Bone marrow (tissue), 2 donors: Measurements from ENCODE around the gene OSBPL5.

Source experiments
- DNase-seq, 2 donors: peaks; one replicate each; lab custom pipeline; 2025; lab: John Stamatoyannopoulos, UW

The OSBPL5 gene

GRCh38 chr11:3051196-3052108, 113.7 kb downstream of the OSBPL5 start:
- peak in 1 of 2 donors; percentile 16 for DNase-seq

GRCh38 chr11:3050386-3051195, 114.5 kb downstream of the OSBPL5 start:
- no peak for DNase-seq

DNA sequence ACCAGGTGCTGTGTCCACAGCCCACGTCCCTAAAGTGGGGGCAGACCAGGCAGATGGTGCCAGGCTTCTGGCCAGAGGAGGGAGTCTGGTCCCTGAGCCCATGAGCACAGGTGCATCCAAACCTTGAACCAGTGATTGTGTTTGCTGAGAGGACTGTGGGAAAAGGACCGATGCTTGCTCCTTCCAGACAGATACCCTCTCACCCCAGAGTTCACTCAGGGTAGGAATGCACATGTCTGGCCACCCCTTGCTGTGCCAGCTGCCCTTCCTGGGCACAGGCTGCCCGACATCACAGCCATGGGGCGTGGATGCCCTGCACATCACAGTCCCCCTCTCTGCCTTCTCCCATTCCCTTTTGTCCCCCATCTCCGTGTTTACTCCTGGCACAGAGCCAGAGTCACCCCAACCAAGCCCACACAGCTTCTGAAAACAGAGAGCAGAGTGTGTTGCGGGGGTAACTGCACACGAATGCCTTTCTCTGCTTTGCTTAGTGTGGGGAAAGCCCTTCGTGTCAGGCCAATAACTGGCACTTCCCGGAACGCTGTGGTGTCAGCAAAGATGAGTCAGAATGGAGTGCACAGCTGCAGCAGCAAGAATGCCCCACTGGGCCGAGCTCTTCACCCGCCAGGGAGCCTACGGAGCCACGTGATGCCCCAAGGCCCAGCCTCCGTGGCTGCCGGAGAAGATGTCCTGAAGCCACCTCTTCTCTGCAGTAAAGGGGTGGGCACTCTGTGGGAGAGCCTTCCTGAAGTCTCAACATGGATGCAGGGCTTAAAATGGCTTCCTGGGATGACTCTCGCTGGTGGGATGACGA, 115.5 kb downstream of the OSBPL5 start:
- DNase-seq = peak; percentile 19 to 80

DNA sequence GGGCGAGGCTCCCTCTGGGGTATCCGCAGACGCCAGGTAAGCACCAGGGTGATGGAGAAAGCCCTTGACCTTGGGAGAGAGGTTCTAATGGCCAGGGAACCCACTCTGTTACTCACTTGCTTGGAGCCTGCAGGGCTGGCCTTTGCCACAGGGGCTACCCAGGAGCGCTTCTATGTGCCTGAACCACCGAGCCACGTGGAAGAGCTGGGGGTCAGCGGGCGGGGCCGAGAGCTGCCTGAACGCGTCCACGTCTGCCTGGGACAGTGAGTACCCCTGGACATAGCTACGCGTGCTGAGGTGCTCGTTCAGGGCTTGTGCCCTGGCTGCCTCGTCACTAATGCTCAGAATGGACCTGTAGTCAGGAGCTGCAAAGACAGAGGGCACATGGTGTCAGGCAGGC, 117.5 kb downstream of the OSBPL5 start:
- no peak for DNase-seq

GRCh38 chr11:3046641-3047040, 118.5 kb downstream of the OSBPL5 start:
- no peak for DNase-seq

DNA sequence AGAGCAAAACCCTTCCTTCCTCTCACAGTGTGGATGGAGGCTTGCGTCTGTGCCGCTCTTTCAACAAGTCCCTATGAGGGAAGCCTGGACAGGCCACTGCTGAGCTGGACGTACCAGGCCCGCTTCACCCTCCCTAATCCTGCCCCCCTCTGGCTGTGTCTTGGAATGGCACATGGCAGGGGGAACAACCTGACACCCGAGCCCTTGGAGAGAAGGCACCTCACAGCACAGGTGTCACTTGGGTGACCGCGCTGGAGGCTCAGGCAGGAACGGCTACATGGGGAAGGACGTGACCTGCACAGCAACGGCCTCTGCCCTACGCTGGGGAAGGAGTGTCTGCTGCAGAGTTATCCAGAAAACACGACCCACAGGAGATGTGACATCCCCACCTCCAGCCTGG, 118.9 kb downstream of the OSBPL5 start:
- no peak for DNase-seq

DNA sequence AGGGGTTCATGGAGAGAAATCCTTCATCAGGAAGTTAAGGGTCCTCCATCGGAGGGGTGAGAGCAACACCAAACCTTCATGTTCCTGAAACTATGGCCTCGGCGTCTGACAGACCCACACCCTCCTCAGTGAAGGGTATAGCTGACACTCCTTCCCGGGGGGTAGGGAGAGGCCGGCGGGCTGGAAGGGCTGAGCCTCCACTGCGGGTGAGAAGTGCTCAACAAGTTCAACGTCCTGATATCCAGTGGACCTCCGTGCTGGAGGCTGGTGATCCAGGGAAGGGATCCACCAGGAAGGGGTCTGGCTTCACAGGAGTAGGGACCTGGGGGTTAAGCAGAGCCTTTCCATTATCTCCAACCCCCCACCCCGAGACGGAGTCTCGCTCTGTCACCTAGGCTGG, 120.2 kb downstream of the OSBPL5 start:
- no peak for DNase-seq

DNA sequence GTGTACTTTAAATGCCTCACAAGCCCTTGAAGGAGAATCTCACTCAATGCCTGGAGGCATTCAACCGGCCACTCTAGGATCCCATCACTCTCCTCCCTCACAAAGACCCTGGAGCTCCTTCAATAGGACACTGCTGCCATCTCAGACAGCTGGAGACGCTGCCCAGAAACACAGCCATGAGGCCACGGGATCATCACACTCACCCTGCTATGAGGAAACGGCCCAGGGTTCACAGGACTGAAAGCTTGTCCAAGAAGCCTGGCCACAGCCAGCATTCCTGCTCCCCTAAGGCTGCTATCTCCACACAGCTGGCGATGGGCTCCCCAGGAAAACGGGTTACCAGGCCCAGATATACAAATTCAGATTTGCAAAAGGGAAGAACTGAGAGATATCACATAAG, 121.1 kb downstream of the OSBPL5 start:
- DNase-seq = no peak

DNA sequence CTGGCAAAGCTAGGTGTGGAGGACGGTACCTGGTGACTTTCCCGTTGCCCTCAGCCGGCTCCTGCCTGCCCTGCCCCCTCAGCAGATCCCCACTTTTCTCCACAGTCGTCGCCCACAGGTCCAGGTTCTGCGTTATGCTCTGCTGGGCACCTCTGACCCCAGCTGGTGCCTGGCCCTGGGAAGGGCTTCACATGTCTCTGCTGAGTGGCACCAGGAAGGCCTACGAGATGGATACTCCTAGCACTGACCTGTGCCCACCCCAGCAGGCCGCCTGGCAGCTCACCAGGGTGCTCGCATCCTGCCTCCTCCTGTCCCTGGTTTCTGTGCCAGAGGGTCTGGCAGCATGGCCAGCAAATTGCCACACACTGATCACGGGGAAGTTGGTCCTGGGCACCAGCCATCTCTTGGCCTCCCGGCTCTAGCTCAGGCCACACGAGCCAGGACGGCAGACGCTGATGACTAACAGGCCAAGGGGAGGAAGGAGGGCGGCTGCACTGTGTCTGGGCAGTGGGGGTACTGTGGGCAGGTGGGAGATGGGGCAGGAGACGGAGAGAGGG, 121.7 kb downstream of the OSBPL5 start:
- DNase-seq = no peak

DNA sequence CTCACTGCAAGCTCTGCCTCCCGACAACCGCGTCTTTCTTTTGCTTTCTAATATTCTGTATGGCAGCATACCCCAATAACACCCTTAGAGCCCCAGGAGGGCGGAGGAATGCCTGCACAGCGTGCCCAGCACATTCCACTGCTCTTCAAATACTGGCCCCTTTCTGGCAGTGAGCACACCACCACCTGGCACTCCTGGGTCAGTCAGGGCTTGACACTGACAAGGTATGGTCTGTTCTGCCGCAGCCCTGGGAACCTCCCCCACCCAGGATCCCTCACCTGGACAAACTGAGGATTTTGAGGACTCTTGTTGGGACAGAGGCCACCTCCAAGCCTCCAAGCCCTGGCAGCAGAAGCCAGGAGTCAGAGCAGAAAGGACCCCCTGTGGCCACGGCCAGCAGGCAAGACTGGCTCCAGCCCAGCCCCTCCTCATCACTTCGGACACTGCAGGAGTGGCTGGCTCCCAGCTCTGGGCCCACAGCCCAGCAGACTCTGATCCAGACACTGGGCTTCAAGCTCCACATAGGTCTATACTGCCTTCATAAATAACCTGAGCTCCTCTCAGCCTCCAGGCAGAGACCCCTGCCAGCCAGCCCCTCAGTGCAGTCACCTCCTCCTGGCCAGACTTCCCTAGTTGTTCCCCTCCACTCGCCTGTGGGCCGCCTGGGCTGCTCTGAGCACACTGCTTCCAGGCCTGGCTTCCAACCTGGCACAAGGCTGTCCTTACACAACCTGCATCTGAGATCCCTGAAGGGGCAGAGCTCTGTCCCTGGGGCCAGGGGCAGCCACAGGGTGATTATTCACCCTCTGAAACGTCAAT, 122.4 kb downstream of the OSBPL5 start:
- no peak for DNase-seq

- no peak for DNase-seq
These were observed 123.2 kb downstream of the OSBPL5 start for GRCh38 chr11:3041699-3042441.

- DNase-seq = no peak
These were observed 124.2 kb downstream of the OSBPL5 start for GRCh38 chr11:3040881-3041280.

DNA sequence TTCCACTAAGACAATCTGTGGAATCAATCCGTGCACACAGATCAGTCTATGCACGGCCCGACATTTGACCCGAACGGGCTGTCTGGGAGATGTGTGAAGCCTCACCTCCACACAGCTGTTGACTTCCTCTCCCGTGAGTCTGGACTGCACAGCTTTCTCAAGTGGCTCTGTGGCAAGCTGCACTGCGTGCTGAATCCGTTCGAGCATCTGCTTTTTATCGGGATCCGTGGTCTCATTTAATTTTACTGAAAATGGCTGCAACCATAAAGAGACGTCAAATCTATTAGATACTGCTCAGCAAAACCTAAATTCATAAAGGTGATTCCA, 127.2 kb downstream of the OSBPL5 start:
- no peak for DNase-seq
